Measurements from ENCODE around the gene HRH2.

Gene HRH2

GRCh38 chr5:175678074-175678473 lies 20.2 kb downstream of the HRH2 start:
- no peak for DNase-seq

DNA sequence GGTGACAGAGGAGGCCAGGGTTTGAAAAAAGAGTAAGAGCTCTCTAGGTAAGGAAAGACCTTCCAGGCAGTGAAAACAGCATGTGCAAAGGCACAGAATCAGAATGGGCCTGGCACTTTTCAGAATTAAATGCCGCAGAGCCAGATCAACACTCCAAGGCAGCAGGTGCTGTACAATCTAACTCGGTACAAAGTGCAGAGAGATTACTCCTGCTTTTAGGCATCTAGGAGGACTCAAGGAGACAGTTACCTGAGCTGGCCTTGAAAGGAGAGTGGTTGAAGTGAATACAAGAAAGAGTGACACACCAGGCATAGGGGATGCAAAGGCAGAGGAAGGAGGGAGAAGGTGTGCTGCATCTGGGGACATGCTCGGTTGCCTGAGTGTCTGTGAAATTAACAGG lies 21.5 kb downstream of the HRH2 start:
- DNase-seq, result no peak

GRCh38 chr5:175680020-175680419 lies 22.1 kb downstream of the HRH2 start:
- no peak for DNase-seq

DNA sequence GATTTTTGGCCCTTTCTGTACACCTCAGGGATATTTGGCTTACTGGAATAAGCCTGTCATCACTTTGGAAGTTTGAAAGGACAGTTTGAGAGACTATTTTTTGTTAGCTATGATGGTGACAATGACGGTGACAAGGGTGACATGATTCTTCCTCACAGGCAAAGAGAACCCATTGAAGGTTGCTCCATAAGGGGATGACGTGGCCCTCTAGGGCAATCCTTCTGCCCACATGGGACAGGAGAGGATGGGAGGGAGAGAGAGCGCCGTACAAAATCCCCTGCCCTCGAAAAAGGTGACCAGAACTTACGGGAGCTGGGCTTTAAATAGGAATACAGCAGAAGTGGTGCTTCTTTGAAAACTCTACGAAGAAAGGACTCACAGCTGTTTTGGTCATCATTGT lies 22.6 kb downstream of the HRH2 start:
- DNase-seq, result no peak

- no peak for DNase-seq
These were observed 23.4 kb downstream of the HRH2 start for GRCh38 chr5:175681045-175681967.

GRCh38 chr5:175681968-175682340 lies 24.1 kb downstream of the HRH2 start:
- DNase-seq, result no peak

GRCh38 chr5:175682664-175683063 lies 24.8 kb downstream of the HRH2 start:
- no peak for DNase-seq

DNA sequence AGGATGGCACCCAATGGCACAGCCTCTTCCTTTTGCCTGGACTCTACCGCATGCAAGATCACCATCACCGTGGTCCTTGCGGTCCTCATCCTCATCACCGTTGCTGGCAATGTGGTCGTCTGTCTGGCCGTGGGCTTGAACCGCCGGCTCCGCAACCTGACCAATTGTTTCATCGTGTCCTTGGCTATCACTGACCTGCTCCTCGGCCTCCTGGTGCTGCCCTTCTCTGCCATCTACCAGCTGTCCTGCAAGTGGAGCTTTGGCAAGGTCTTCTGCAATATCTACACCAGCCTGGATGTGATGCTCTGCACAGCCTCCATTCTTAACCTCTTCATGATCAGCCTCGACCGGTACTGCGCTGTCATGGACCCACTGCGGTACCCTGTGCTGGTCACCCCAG lies 25.4 kb downstream of the HRH2 start:
- no peak for DNase-seq

DNA sequence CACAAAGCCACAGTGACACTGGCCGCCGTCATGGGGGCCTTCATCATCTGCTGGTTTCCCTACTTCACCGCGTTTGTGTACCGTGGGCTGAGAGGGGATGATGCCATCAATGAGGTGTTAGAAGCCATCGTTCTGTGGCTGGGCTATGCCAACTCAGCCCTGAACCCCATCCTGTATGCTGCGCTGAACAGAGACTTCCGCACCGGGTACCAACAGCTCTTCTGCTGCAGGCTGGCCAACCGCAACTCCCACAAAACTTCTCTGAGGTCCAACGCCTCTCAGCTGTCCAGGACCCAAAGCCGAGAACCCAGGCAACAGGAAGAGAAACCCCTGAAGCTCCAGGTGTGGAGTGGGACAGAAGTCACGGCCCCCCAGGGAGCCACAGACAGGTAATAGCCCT lies 26.1 kb downstream of the HRH2 start:
- DNase-seq, result no peak

DNA sequence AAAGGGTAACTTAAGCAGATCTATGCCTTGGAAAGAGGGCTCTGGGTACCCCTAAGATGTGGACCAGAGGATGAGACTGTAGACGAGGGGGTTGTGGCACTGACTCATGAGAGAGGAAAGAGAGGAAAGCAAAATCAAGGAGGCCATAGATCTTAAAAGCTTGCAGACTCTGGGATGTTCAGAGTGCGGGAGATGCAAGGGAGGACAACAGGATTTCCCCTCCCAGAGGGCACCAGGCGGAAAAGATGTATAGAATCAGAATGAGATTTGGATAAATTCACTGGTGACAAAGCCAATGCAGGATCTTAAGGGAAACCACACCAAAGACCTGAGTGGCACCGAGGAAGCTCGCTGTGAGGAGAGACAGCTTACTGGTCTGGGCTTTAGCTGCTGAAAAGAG lies 27.1 kb downstream of the HRH2 start:
- no peak for DNase-seq

GRCh38 chr5:175685701-175686350 lies 28.0 kb downstream of the HRH2 start:
- DNase-seq, result no peak

DNA sequence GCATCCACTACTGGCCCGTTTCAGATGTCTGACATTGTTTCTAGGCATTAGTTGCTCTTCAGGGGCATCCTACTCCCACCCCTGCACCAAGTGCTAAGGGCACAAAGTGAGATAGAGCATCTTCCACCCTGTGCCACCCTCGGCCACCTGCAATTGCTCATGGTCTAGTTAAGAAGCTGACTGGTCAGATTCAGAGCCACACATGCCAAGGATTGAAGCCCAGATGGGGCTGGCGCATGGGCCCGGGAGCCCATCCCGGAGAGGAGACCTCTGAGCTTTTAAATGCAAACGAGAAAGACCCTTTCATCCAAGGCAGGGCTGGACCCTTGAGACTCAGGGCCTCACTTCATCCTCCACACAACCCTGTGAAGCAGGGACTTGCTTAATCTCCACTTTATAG lies 28.5 kb downstream of the HRH2 start:
- no peak for DNase-seq

GRCh38 chr5:175686826-175687225 lies 29.0 kb downstream of the HRH2 start:
- no peak for DNase-seq

GRCh38 chr5:175687231-175687701 lies 29.4 kb downstream of the HRH2 start:
- no peak for DNase-seq

- DNase-seq, result no peak
These were observed 30.7 kb downstream of the HRH2 start for GRCh38 chr5:175688352-175689146.

DNA sequence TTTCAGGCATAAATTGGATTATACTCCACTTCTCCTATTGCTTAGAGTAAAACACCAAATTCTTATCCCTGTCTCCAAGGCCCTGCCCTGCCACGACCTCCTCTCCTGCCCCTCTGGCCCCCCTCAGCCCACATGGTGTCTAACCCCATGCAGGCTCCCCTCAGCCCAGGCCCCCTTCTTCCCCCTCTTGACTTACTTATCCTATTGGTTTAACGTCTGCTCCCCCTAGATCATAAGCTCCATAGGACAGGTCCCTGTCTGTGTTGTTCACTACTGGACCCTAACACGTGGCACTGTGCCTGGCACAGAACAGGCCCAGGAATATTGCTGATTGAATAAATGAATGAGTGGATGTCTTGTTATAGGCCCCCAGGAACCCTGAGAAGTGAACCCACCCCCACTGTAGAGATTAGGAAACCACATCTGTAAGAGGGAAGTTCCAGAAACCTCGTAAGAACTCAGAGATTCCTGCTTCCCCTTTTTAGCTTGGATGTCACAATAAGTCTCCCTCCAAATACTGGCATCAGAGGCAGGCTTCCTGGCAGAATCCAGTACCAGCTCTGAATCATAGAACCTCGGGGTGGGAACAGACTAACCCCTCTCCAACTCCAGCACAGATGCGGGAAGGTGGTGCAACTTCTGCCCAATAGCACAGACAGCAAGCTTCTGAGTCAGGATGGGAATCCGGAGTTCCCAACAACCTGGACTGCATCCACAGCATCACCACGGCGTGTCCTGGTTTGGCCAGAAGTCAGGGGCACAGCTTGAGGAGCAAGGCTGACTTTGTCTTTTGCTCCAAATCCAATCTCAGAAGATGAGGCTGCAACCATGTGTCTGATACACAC lies 31.5 kb downstream of the HRH2 start:
- DNase-seq, result peak; percentile 17 to 62

DNA sequence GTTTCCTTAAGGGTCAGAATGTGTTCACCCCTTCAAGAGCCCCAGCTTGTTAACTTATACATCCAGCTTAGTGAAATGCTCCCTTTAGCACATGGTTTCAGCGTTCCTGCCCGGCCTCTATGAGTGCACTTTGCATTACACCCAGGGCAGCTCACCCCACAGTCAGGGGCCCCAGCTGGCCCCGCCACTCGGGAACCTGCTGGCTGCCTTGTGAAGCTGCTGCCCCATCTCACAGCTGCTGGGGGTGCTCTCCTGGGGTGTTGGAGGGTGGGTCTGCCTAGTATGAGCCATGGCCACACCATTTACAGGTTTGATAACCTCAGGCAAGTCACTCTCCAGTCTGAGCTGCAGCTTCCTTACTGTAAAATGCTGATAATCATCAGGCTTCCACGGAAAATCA lies 32.2 kb downstream of the HRH2 start:
- no peak for DNase-seq

- no peak for DNase-seq
These were observed 32.7 kb downstream of the HRH2 start for GRCh38 chr5:175690586-175690985.

DNA sequence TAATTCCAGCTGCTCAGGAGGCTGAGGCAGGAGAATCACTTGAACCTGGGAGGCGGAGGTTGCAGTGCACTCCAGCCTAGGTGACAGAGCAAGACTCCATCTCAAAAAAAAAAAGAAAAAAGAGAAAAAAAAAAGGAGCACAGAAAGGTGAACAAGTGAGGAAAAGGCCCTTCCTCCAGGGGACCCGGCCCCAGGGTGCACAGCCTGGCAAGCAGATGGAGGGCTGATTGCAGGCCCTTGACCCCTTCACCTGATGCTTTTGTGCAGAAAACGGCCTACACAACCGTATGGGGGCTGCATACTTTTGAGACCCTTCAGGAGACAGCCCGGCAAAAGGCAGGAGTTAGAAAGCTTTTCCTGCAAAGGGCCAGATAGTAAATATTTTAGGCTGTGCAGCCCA lies 33.9 kb downstream of the HRH2 start:
- no peak for DNase-seq

GRCh38 chr5:175692235-175692995 lies 34.5 kb downstream of the HRH2 start:
- DNase-seq, result no peak

GRCh38 chr5:175692996-175693710 lies 35.3 kb downstream of the HRH2 start:
- no peak for DNase-seq
